Liver (tissue), 9 donors: ENCODE results near the gene MT1E. TPM values are rescaled to one million over a fixed set of nuclear protein-coding genes. Genes with fewer than 3 reads are reported as not detected.

Source experiments
- DNase-seq: peaks from one replicate; pipeline ENCODE4 v3.0.0-alpha.2; 2017; ENCODE audit warnings: low spot score
- H3K27ac ChIP-seq, 2 donors: one replicate each; pipeline ENCODE4 v1.7.0; 2013; ENCODE audit warnings: inconsistent platforms in 2 of 2, low read length in 2 of 2, control low read depth in 1 of 2, low read depth in 1 of 2, mild to moderate bottlenecking in 1 of 2
- H3K27me3 ChIP-seq, 4 donors: one replicate each; pipeline versions ENCODE4 v1.6.1 to v1.7.0; 2013; ENCODE audit warnings: low read length in 3 of 4, inconsistent platforms in 1 of 4, mild to moderate bottlenecking in 1 of 4, moderate library complexity in 1 of 4; ENCODE audit not compliant: control insufficient read depth in 4 of 4, insufficient read depth in 4 of 4
- H3K36me3 ChIP-seq, 4 donors: one replicate each; pipeline versions ENCODE4 v1.6.1 to v1.7.0; 2013; ENCODE audit warnings: low read length in 3 of 4, mild to moderate bottlenecking in 3 of 4, low read depth in 1 of 4, moderate library complexity in 1 of 4; ENCODE audit not compliant: control insufficient read depth in 4 of 4, insufficient read depth in 3 of 4
- H3K4me1 ChIP-seq, 4 donors: one replicate each; pipeline versions ENCODE4 v1.6.1 to v1.7.0; 2013; ENCODE audit warnings: low read length in 3 of 4, mild to moderate bottlenecking in 3 of 4, moderate library complexity in 1 of 4; ENCODE audit not compliant: control insufficient read depth in 4 of 4, insufficient read depth in 4 of 4
- H3K4me3 ChIP-seq, 3 donors: one replicate each; pipeline versions ENCODE4 v1.6.1 to v1.7.0; 2013; ENCODE audit warnings: low read length in 3 of 3, control low read depth in 1 of 3, low read depth in 1 of 3, mild to moderate bottlenecking in 1 of 3
- H3K9ac ChIP-seq, 2 donors: one replicate each; pipeline ENCODE4 v1.7.0; 2013; ENCODE audit warnings: low read length in 2 of 2, mild to moderate bottlenecking in 2 of 2, moderate library complexity in 2 of 2, control low read depth in 1 of 2, low read depth in 1 of 2
- H3K9me3 ChIP-seq, 4 donors: one replicate each; pipeline versions ENCODE4 v1.6.1 to v1.7.0; 2013; ENCODE audit warnings: low read length in 3 of 4; ENCODE audit not compliant: control insufficient read depth in 4 of 4
- EGR1 ChIP-seq, 2 donors: IDR thresholded peaks; 2 replicates each; pipeline ENCODE4 v1.6.1; 2016 to 2018; ENCODE audit warnings: antibody characterized with exemption in 2 of 2, low read depth in 2 of 2
- FOXA1 ChIP-seq: IDR thresholded peaks from 2 replicates; pipeline ENCODE4 v1.6.1; 2016; ENCODE audit warnings: antibody characterized with exemption
- FOXA2 ChIP-seq: IDR thresholded peaks from 2 replicates; pipeline ENCODE4 v1.6.1; 2016; ENCODE audit warnings: antibody characterized with exemption
- GABPA ChIP-seq, 2 donors: IDR thresholded peaks in 1 of 2; conservative IDR thresholded peaks in 1 of 2; 2 replicates each; pipeline ENCODE4 v1.6.1; 2016; ENCODE audit warnings: antibody characterized with exemption in 2 of 2, mild to moderate bottlenecking in 1 of 2, moderate library complexity in 1 of 2
- HNF4A ChIP-seq, 2 donors: conservative IDR thresholded peaks; 2 replicates each; pipeline ENCODE4 v1.6.1; 2016; ENCODE audit warnings: antibody characterized with exemption in 2 of 2, mild to moderate bottlenecking in 2 of 2
- HNF4G ChIP-seq: IDR thresholded peaks from 2 replicates; pipeline ENCODE4 v1.6.1; 2016; ENCODE audit warnings: antibody characterized with exemption
- JUND ChIP-seq, 2 donors: IDR thresholded peaks; 2 replicates each; pipeline ENCODE4 v1.6.1; 2016; ENCODE audit warnings: antibody characterized with exemption in 2 of 2
- MAX ChIP-seq: IDR thresholded peaks from 2 replicates; pipeline ENCODE4 v1.6.1; 2016; ENCODE audit warnings: antibody characterized with exemption
- NR2F2 ChIP-seq: IDR thresholded peaks from 2 replicates; pipeline ENCODE4 v1.6.1; 2016; ENCODE audit warnings: antibody characterized with exemption
- RAD21 ChIP-seq, 2 donors: IDR thresholded peaks; 2 replicates each; pipeline ENCODE4 v1.6.1; 2016; ENCODE audit warnings: antibody characterized with exemption in 2 of 2, mild to moderate bottlenecking in 2 of 2
- REST ChIP-seq: IDR thresholded peaks from 2 replicates; pipeline ENCODE4 v1.6.1; 2016; ENCODE audit warnings: antibody characterized with exemption, mild to moderate bottlenecking
- RXRA ChIP-seq, 2 donors: IDR thresholded peaks; 2 replicates each; pipeline ENCODE4 v1.6.1; 2017 to 2018; ENCODE audit warnings: antibody characterized with exemption in 2 of 2, mild to moderate bottlenecking in 1 of 2
- SP1 ChIP-seq: IDR thresholded peaks from 2 replicates; pipeline ENCODE4 v1.6.1; 2018; ENCODE audit warnings: antibody characterized with exemption, mild to moderate bottlenecking
- TAF1 ChIP-seq: conservative IDR thresholded peaks from 2 replicates; pipeline ENCODE4 v1.6.1; 2016; ENCODE audit warnings: antibody characterized with exemption, mild to moderate bottlenecking
- YY1 ChIP-seq: IDR thresholded peaks from 2 replicates; pipeline ENCODE4 v1.6.1; 2016; ENCODE audit warnings: antibody characterized with exemption, mild to moderate bottlenecking
- WGBS: extraction: QIAGEN DNeasy Blood & Tissue Kit; methylation state at CpG from one replicate; pipeline ENCODE4 v1.1.7; 2013; 5-methylcytosine and 5-hydroxymethylcytosine counted together
- polyA plus RNA-seq, 2 donors: library from polyadenylated mRNA; stranded (reverse) in 1 of 2; unstranded in 1 of 2; fragments of 200-250 nt in 1 of 2; fragments of >200 nt in 1 of 2; fragmentation: Nextera tagmentation in 1 of 2; extraction: Ambion mirVana in 1 of 2; gene quantifications; one replicate each; pipeline versions ENCODE4 v1.2.1 to v1.2.3, GENCODE V29; 2013 to 2015
- total RNA-seq, 2 donors: library from RNA; depleted of rRNA; stranded (reverse); fragments of >200 nt; gene quantifications; one replicate each; pipeline ENCODE4 v1.2.3, GENCODE V29; 2014
- TF ChIP-seq, protein P1 (sequence below): IDR thresholded peaks from 2 replicates; pipeline ENCODE4 v1.6.1; 2016; ENCODE audit warnings: antibody characterized with exemption
- TF ChIP-seq, protein P2 (sequence below): fragments of 150-350 bp; IDR thresholded peaks from 2 replicates; pipeline ENCODE4 v1.5.1; 2017; ENCODE audit warnings: improper control_type of control experiment, low read depth, low read length; ENCODE audit not compliant: missing input control
- TF ChIP-seq, protein P3 (sequence below): IDR thresholded peaks from 2 replicates; pipeline ENCODE4 v1.6.1; 2016; ENCODE audit warnings: antibody characterized with exemption
- donor health status: healthy.
- donor health status: healthy.
- donor health status: healthy.
- donor health status: healthy.
- donor health status: healthy.

Gene MT1E
- total and polyA plus RNA-seq, 4 donors = 206 to 1,831 (median 808) TPM

DNA sequence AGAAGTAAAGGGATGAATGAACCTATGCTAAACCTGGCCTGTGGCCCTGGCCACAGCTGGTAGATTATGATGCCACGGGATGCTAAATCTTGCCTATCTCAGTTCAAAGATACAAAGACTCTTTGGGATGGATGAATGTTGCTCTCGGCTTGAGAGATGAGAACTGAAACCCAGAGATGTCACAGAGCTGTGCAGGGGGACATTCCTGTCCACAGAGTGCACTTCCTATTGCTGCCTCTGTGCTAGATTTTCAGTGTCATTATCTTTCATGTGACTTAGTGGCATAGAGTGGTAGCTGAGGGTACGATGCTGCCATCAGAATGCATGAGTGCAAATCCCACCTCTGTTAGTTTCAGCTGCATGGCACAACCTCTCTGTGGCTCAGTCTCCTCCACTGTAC lies 4.6 kb downstream of the MT1E start:
- Histone ChIP-seq H3K9ac (no peak overlapping the region), H3K36me3 (peaks cover 0 to 3% (median 0%) of the 10 kb centered on the region in 4 donors), H3K9me3 (no peaks in the 10 kb centered on the region), H3K4me1 (peaks cover 0 to 24% (median 7%) of the 10 kb centered on the region in 4 donors), H3K27me3 (no peaks in the 10 kb centered on the region), H3K27ac (peak overlapping the region; percentile 26 to 83), H3K4me3 (no peak overlapping the region)
- DNase-seq = no peak
- 80% methylated on average over 3 of the region's 3 CpGs for WGBS
- TF ChIP-seq TAF1 = no peak
- no peak for TF ChIP-seq REST
- no peak for TF ChIP-seq RAD21 (IDR thresholded peaks at IDR 0.05)
- TF ChIP-seq HNF4G = no peak
- TF ChIP-seq RXRA (IDR thresholded peaks at IDR 0.05) = no peak
- TF ChIP-seq GABPA (IDR thresholded peaks at IDR 0.05 in 1 of 2, conservative IDR thresholded peaks at IDR 0.05 in 1 of 2) = no peak
- no peak for TF ChIP-seq JUND (IDR thresholded peaks at IDR 0.05)
- TF ChIP-seq YY1 = no peak
- no peak for TF ChIP-seq MAX
- TF ChIP-seq, protein P1, sequence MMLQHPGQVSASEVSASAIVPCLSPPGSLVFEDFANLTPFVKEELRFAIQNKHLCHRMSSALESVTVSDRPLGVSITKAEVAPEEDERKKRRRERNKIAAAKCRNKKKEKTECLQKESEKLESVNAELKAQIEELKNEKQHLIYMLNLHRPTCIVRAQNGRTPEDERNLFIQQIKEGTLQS = no peak
- TF ChIP-seq HNF4A (conservative IDR thresholded peaks at IDR 0.05) = no peak
- no peak for TF ChIP-seq SP1
- TF ChIP-seq FOXA1 = no peak
- TF ChIP-seq FOXA2 = no peak
- no peak for TF ChIP-seq EGR1 (IDR thresholded peaks at IDR 0.05; ENCODE audit: low read depth in 2 of 2)
- no peak for TF ChIP-seq NR2F2
- TF ChIP-seq, protein P2, sequence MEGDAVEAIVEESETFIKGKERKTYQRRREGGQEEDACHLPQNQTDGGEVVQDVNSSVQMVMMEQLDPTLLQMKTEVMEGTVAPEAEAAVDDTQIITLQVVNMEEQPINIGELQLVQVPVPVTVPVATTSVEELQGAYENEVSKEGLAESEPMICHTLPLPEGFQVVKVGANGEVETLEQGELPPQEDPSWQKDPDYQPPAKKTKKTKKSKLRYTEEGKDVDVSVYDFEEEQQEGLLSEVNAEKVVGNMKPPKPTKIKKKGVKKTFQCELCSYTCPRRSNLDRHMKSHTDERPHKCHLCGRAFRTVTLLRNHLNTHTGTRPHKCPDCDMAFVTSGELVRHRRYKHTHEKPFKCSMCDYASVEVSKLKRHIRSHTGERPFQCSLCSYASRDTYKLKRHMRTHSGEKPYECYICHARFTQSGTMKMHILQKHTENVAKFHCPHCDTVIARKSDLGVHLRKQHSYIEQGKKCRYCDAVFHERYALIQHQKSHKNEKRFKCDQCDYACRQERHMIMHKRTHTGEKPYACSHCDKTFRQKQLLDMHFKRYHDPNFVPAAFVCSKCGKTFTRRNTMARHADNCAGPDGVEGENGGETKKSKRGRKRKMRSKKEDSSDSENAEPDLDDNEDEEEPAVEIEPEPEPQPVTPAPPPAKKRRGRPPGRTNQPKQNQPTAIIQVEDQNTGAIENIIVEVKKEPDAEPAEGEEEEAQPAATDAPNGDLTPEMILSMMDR = no peak
- TF ChIP-seq, protein P3, sequence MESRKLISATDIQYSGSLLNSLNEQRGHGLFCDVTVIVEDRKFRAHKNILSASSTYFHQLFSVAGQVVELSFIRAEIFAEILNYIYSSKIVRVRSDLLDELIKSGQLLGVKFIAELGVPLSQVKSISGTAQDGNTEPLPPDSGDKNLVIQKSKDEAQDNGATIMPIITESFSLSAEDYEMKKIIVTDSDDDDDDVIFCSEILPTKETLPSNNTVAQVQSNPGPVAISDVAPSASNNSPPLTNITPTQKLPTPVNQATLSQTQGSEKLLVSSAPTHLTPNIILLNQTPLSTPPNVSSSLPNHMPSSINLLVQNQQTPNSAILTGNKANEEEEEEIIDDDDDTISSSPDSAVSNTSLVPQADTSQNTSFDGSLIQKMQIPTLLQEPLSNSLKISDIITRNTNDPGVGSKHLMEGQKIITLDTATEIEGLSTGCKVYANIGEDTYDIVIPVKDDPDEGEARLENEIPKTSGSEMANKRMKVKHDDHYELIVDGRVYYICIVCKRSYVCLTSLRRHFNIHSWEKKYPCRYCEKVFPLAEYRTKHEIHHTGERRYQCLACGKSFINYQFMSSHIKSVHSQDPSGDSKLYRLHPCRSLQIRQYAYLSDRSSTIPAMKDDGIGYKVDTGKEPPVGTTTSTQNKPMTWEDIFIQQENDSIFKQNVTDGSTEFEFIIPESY = no peak
